HCT116 (cell line): ENCODE results near the gene BLOC1S6. TPM values are rescaled to one million over a fixed set of nuclear protein-coding genes. Genes with fewer than 3 reads are reported as not detected.

Experiments used
- ATAC-seq: fragments of 200-7000 bp; cut with Tn5 transposase; 2 replicates; pipeline ENCODE4 v1.9.1; 2020; ENCODE audit warnings: mild to moderate bottlenecking, moderate library complexity
- BruUV-seq: library from RNA; stranded (reverse); fragments of 400-500 nt; replicated peaks from 2 replicates; lab custom pipeline; 2021; lab: Mats Ljungman, UMichigan
- CTCF ChIA-PET: fragments of 300-600 bp; sonication (Branson Sonifier 250); formaldehyde crosslinking; loops from one replicate; lab custom pipeline; 2021; ENCODE audit warnings: antibody characterized with exemption; lab: Charles Lee
- POLR2A ChIA-PET: fragments of 300-600, 350-600 bp; sonication (Branson Sonifier 250); formaldehyde crosslinking; loops from one replicate; lab custom pipeline; 2021; ENCODE audit warnings: antibody characterized with exemption; lab: Charles Lee
- RAD21 ChIA-PET, 2 experiments: fragments of 300-600 bp; sonication (Branson Sonifier 250); formaldehyde crosslinking; loops; one replicate each; lab custom pipeline; 2023; ENCODE audit warnings: low total read pairs in 2 of 2; ENCODE audit not compliant: uncharacterized antibody in 2 of 2, unreplicated experiment in 2 of 2, low non-redundant PET in 1 of 2; lab: Charles Lee
- DNase-seq: peaks from one replicate; pipeline ENCODE4 v3.0.0-alpha.2; 2010; ENCODE audit warnings: low read depth, low spot score
- H2AFZ ChIP-seq: fragments of 200-600 bp; shearing (Covaris generic), sonication (generic); 2 replicates; pipeline ENCODE4 v1.6.1; 2017; ENCODE audit warnings: low read depth, mixed run types, mixed read lengths, antibody characterized with exemption, low read length; ENCODE audit not compliant: poor library complexity, severe bottlenecking
- H3K27ac ChIP-seq: 2 replicates; pipeline ENCODE4 v1.5.1; 2012; ENCODE audit warnings: low read depth, low read length
- H3K27me3 ChIP-seq: fragments of 200-600 bp; sonication (generic); 2 replicates; pipeline ENCODE4 v1.6.1; 2016; ENCODE audit warnings: mixed run types, low read length, mixed read lengths; ENCODE audit not compliant: insufficient read depth
- H3K36me3 ChIP-seq, 2 experiments: fragments of 200-500 bp in 1 of 2; fragments of 200-600 bp in 1 of 2; sonication (Bioruptor generic) in 1 of 2; sonication (generic) in 1 of 2; 2 replicates each; pipeline versions ENCODE4 v1.5.1 to v1.6.1; 2014 to 2016; ENCODE audit warnings: low read length in 2 of 2, inconsistent platforms in 1 of 2, mixed read lengths in 1 of 2, mixed run types in 1 of 2; ENCODE audit not compliant: insufficient read depth in 2 of 2, control insufficient read depth in 1 of 2
- H3K4me1 ChIP-seq, 2 experiments: fragments of 200-600 bp in 1 of 2; sonication (generic) in 1 of 2; 2 replicates each; pipeline versions ENCODE4 v1.5.1 to v1.6.1; 2012 to 2017; ENCODE audit warnings: low read length in 2 of 2, inconsistent platforms in 1 of 2, mild to moderate bottlenecking in 1 of 2, mixed read lengths in 1 of 2, mixed run types in 1 of 2, moderate library complexity in 1 of 2; ENCODE audit not compliant: insufficient read depth in 2 of 2, control insufficient read depth in 1 of 2
- H3K4me2 ChIP-seq: fragments of 200-600 bp; sonication (generic); 2 replicates; pipeline ENCODE4 v1.6.1; 2017; ENCODE audit warnings: mixed run types, low read length, mixed read lengths
- H3K4me3 ChIP-seq, 2 experiments: fragments of 200-600 bp in 1 of 2; sonication (generic) in 1 of 2; replicated peaks in 1 of 2; 2 replicates each; pipeline ENCODE4 v1.5.1; 2011 to 2016; ENCODE audit warnings: low read length in 2 of 2, control low read depth in 1 of 2, low read depth in 1 of 2, mild to moderate bottlenecking in 1 of 2, mixed read lengths in 1 of 2, mixed run types in 1 of 2
- H3K79me2 ChIP-seq: fragments of 200-600 bp; sonication (generic); 2 replicates; pipeline ENCODE4 v1.6.1; 2017; ENCODE audit warnings: mild to moderate bottlenecking, mixed run types, low read length, moderate library complexity, mixed read lengths; ENCODE audit not compliant: insufficient read depth
- H3K9ac ChIP-seq: fragments of 200-600 bp; sonication (generic); 2 replicates; pipeline ENCODE4 v1.6.1; 2016; ENCODE audit warnings: low read length, mixed read lengths
- H3K9me2 ChIP-seq: fragments of 200-600 bp; sonication (generic), shearing (Covaris generic); 2 replicates; pipeline ENCODE4 v1.6.1; 2017; ENCODE audit warnings: mixed run types, mild to moderate bottlenecking, moderate library complexity; ENCODE audit not compliant: insufficient read depth
- H3K9me3 ChIP-seq, 2 experiments: fragments of 200-500 bp in 1 of 2; fragments of 200-600 bp in 1 of 2; sonication (Bioruptor generic) in 1 of 2; sonication (generic) in 1 of 2; 2 replicates each; pipeline ENCODE4 v1.6.1; 2014 to 2017; ENCODE audit warnings: low read length in 2 of 2, mixed read lengths in 2 of 2, inconsistent platforms in 1 of 2, low read depth in 1 of 2, mild to moderate bottlenecking in 1 of 2, mixed run types in 1 of 2, moderate library complexity in 1 of 2; ENCODE audit not compliant: control insufficient read depth in 1 of 2, insufficient read depth in 1 of 2
- H4K20me1 ChIP-seq: fragments of 200-600 bp; sonication (generic), shearing (Covaris generic); 2 replicates; pipeline ENCODE4 v1.6.1; 2017; ENCODE audit warnings: mixed run types, mild to moderate bottlenecking, moderate library complexity; ENCODE audit not compliant: insufficient read depth
- CBX3 ChIP-seq: IDR thresholded peaks from 2 replicates; pipeline ENCODE4 v1.6.1; 2012; ENCODE audit warnings: low read depth
- EGR1 ChIP-seq: IDR thresholded peaks from 2 replicates; pipeline ENCODE4 v1.6.1; 2012; ENCODE audit warnings: low read depth
- ELF1 ChIP-seq: IDR thresholded peaks from 2 replicates; pipeline ENCODE4 v1.6.1; 2012; ENCODE audit warnings: low read depth, borderline replicate concordance
- EZH2 ChIP-seq: fragments of 200-600 bp; sonication (generic); IDR thresholded peaks from 2 replicates; pipeline ENCODE4 v1.6.1; 2017; ENCODE audit warnings: antibody characterized with exemption, mixed run types
- EZH2phosphoT487 ChIP-seq: fragments of 200-600 bp; IDR thresholded peaks from 2 replicates; pipeline ENCODE4 v1.6.1; 2018; ENCODE audit warnings: antibody characterized with exemption, borderline replicate concordance
- JUND ChIP-seq: IDR thresholded peaks from 2 replicates; pipeline ENCODE4 v1.6.1; 2012
- POLR2A ChIP-seq: IDR thresholded peaks from 2 replicates; pipeline ENCODE4 v1.7.0; 2011; ENCODE audit warnings: borderline replicate concordance; ENCODE audit not compliant: insufficient read depth, insufficient read length; ENCODE audit errors: extremely low read depth
- POLR2AphosphoS5 ChIP-seq: IDR thresholded peaks from 2 replicates; pipeline ENCODE4 v1.6.1; 2011; ENCODE audit warnings: mild to moderate bottlenecking, low read depth, low read length, moderate library complexity
- RAD21 ChIP-seq: IDR thresholded peaks from 2 replicates; pipeline ENCODE4 v1.6.1; 2012; ENCODE audit warnings: low read depth, mild to moderate bottlenecking
- SIN3A ChIP-seq: IDR thresholded peaks from 2 replicates; pipeline ENCODE4 v1.6.1; 2012; ENCODE audit warnings: low read depth
- SP1 ChIP-seq: IDR thresholded peaks from 2 replicates; pipeline ENCODE4 v1.6.1; 2012; ENCODE audit warnings: low read depth
- SRF ChIP-seq: IDR thresholded peaks from 2 replicates; pipeline ENCODE4 v1.6.1; 2012; ENCODE audit warnings: low read depth
- TCF7L2 ChIP-seq: IDR thresholded peaks from 2 replicates; pipeline ENCODE4 v1.7.0; 2011; ENCODE audit warnings: borderline replicate concordance, inconsistent platforms; ENCODE audit not compliant: insufficient read depth, insufficient read length; ENCODE audit errors: extremely low read depth
- YY1 ChIP-seq: IDR thresholded peaks from 2 replicates; pipeline ENCODE4 v1.6.1; 2011; ENCODE audit warnings: low read length, low read depth, moderate library complexity, mild to moderate bottlenecking; ENCODE audit not compliant: insufficient replicate concordance; ENCODE audit errors: extremely low read depth
- ZNF274 ChIP-seq: fragments of 200-500 bp; sonication (Bioruptor generic); IDR thresholded peaks from 2 replicates; pipeline ENCODE4 v1.6.1; 2014; ENCODE audit warnings: mild to moderate bottlenecking, low read depth, low read length, inconsistent platforms
- intact Hi-C: fragments of 100-400 bp; cut with micrococcal nuclease; formaldehyde crosslinking; loops from 2 replicates; pipeline ENCODE4 v1.10.0; 2022
- total RNA-seq: library from RNA; stranded (reverse); gene quantifications from one replicate; pipeline ENCODE4 v1.2.1, GENCODE V29; 2021; ENCODE audit not compliant: unreplicated experiment
- TF ChIP-seq, protein P1 (sequence below), 3 experiments: fragments of 200-600 bp in 1 of 3; sonication (generic) in 1 of 3; IDR thresholded peaks in 2 of 3; conservative IDR thresholded peaks in 1 of 3; 2 replicates each; pipeline ENCODE4 v1.5.1; 2012 to 2017; ENCODE audit warnings: low read depth in 2 of 3, low read length in 2 of 3, antibody characterized with exemption in 1 of 3, borderline replicate concordance in 1 of 3, control low read depth in 1 of 3, mild to moderate bottlenecking in 1 of 3, mixed read lengths in 1 of 3, mixed run types in 1 of 3, moderate library complexity in 1 of 3; ENCODE audit not compliant: insufficient read depth in 1 of 3

The BLOC1S6 gene
- total RNA-seq, 1 experiment from 2014 or later: 40.7 TPM

DNA sequence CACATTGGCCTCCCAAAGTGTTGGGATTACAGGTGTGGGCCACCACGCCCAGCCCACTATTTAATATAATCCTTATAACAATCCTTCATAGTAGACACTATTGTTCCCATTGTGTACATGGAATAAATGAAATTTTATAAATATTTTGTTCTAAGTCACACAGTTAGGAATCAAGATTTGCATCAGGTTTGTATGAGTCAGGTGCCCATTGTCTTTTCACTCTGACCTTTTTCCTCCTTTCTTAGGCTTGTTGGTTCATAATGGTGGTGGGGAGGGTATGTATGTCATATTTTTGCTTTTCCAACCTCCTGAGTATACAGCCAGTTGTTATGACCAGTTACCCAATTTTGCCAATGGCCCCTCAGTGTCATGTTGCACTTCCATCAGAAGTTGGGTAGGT lies 46.6 kb upstream of the BLOC1S6 start:
- intact Hi-C loops: no loop called here

DNA sequence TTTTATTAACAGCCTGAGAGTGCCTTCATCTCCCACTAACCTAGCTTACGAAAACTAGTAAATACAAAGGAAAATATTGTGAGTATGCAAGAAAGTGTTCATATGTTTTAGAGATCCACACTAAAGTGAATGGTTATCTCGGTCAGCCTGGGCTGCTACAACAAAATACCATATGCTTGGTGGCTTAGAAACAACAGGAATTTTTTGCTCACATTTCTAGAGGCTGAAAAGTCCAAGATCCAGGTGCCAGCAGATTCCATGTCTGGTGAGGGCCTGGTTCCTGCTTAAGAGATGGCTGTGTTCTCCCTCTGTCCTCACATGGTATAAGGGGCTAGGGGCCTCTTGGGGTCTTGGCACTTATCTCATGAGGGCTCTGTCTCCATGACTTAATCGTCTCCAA lies 44.1 kb upstream of the BLOC1S6 start:
- ATAC-seq (no peak), DNase-seq (no peak)
- Histone ChIP-seq H3K27ac (no peak overlapping the region), H3K9ac (no peak overlapping the region), H3K79me2 (no peaks in the 10 kb centered on the region), H3K9me2 (no peaks in the 10 kb centered on the region), H3K27me3 (no peaks in the 10 kb centered on the region), H3K4me3 (no peak overlapping the region), H3K4me2 (no peak overlapping the region), H3K4me1 (no peaks in the 10 kb centered on the region), H2AFZ (no peak overlapping the region), H3K9me3 (no peaks in the 10 kb centered on the region), H3K36me3 (no peaks in the 10 kb centered on the region), H4K20me1 (no peaks in the 10 kb centered on the region)
- TF ChIP-seq RAD21 (no peak), SRF (no peak), ZNF274 (no peak), EZH2 (no peak), YY1 (no peak), POLR2AphosphoS5 (no peak), SP1 (no peak), CBX3 (no peak), EZH2phosphoT487 (no peak), EGR1 (no peak), POLR2A (no peak), ELF1 (no peak)
- TF ChIP-seq, protein P1, sequence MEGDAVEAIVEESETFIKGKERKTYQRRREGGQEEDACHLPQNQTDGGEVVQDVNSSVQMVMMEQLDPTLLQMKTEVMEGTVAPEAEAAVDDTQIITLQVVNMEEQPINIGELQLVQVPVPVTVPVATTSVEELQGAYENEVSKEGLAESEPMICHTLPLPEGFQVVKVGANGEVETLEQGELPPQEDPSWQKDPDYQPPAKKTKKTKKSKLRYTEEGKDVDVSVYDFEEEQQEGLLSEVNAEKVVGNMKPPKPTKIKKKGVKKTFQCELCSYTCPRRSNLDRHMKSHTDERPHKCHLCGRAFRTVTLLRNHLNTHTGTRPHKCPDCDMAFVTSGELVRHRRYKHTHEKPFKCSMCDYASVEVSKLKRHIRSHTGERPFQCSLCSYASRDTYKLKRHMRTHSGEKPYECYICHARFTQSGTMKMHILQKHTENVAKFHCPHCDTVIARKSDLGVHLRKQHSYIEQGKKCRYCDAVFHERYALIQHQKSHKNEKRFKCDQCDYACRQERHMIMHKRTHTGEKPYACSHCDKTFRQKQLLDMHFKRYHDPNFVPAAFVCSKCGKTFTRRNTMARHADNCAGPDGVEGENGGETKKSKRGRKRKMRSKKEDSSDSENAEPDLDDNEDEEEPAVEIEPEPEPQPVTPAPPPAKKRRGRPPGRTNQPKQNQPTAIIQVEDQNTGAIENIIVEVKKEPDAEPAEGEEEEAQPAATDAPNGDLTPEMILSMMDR (IDR thresholded peaks at IDR 0.05 in 2 of 3, conservative IDR thresholded peaks at IDR 0.05 in 1 of 3; ENCODE audit: borderline replicate concordance in 1 of 3, insufficient read depth in 1 of 3, low read depth in 2 of 3, low read length in 2 of 3): no peak
- ChIA-PET RAD21 (no interaction called here), CTCF (no interaction called here), POLR2A (no interaction called here)
- intact Hi-C loops: no loop called here
- no TSS peak for BruUV-seq

More for the DNA sequence above, 46.6 kb upstream of the BLOC1S6 start:
- Histone ChIP-seq H4K20me1 (no peaks in the 10 kb centered on the region), H3K27me3 (no peaks in the 10 kb centered on the region), H2AFZ (no peak overlapping the region), H3K9ac (no peak overlapping the region)
- POLR2A ChIA-PET: no interaction called here
- no peak for TF ChIP-seq EGR1
- TF ChIP-seq JUND: no peak
- no peak for TF ChIP-seq ELF1
- no peak for TF ChIP-seq SIN3A
- TF ChIP-seq ZNF274: no peak
- TF ChIP-seq EZH2phosphoT487: no peak
- TF ChIP-seq EZH2: no peak
- TF ChIP-seq TCF7L2: no peak
- TF ChIP-seq POLR2A: no peak
- TF ChIP-seq, all 23 proteins: peak for 0
- no TSS peak for BruUV-seq
- Histone ChIP-seq H3K4me2 (no peak overlapping the region), H3K9me2 (no peaks in the 10 kb centered on the region), H3K36me3 (no peaks in the 10 kb centered on the region), H3K27ac (no peak overlapping the region), H3K4me3 (no peak overlapping the region), H3K9me3 (no peaks in the 10 kb centered on the region), H3K4me1 (no peaks in the 10 kb centered on the region), H3K79me2 (no peaks in the 10 kb centered on the region)
- ATAC-seq (no peak), DNase-seq (no peak)
- ChIA-PET RAD21 (no interaction called here), CTCF (no interaction called here)
